ENCODE measurements around the gene GDF7. TPM values are rescaled to one million over a fixed set of nuclear protein-coding genes. Genes with fewer than 3 reads are reported as not detected.

Gene GDF7
- polyA plus RNA-seq, 1 donor (not counting 4 experiments of a cell fraction or from before 2014, with no cell fraction given) = not detected

DNA sequence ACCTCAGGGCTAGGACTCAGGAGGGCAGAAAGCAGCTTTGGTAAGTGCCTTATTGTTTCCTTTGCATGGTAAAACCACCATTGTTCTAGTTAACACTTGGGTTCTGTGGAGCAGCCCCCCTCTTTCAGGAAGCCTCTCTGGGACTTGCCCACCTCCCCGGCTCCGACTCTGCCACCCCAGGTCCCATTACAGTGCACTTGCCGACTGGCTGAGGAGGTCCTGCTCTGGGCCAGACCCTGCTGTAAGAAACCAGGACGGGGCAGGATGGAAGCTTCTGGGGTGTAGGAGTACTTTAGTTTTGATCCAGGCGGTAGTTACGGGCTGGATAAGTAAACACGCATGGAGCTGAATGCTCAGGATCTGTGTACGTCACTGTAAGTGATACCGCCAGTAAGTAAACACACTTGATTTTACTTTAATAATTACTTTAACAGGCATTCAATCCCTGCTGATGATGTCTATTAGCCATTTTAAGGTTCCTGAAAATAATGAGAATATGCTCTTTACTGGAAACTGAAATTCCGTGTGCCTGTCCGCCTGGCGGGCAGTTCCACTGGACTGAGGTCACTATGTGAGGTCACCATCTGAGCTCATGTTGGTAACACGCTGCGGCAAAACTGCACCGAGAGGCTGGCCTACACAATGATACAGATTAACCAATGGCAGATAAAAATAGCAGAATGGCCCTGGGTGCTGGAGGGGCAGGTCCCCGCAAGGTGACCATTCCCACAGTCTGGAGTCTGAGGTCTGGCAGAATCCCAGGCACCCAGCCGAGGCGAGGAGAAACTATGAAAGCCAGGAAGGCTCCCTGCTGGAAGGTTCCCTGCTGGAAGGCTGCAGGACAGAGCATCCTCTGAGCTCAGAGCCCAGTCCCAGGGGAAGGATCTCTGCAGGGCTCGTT is 41.2 kb upstream of the GDF7 start:
- peaks cover 5% of the 10 kb centered on the region for H3K4me1 ChIP-seq (ENCODE audit: control insufficient read depth, extremely low read depth, insufficient read depth, low read length)
- no peaks in the 10 kb centered on the region for H3K9me3 ChIP-seq (ENCODE audit: control insufficient read depth, low read depth, low read length)
- no peak overlapping the region for H3K4me3 ChIP-seq (ENCODE audit: control insufficient read depth in 2 of 3, extremely low read depth in 1 of 3, insufficient read depth in 2 of 3, low read depth in 1 of 3, low read length in 3 of 3)
- H3K27ac ChIP-seq (ENCODE audit: control insufficient read depth, insufficient read depth, low read length) = no peak overlapping the region
- H4K20me1 ChIP-seq (ENCODE audit: control insufficient read depth, extremely low read depth, insufficient read depth, low read length) = no peaks in the 10 kb centered on the region
- H3K9ac ChIP-seq (ENCODE audit: control insufficient read depth, extremely low read depth, insufficient read depth, low read length) = no peak overlapping the region
- no peak overlapping the region for H3K4me2 ChIP-seq (ENCODE audit: control insufficient read depth, extremely low read depth, insufficient read depth, low read depth, low read length)
- H3K27me3 ChIP-seq (ENCODE audit: control insufficient read depth, extremely low read depth, insufficient read depth, low read length) = no peaks in the 10 kb centered on the region
- H3K36me3 ChIP-seq (ENCODE audit: control insufficient read depth in 2 of 2, extremely low read depth in 1 of 2, insufficient read depth in 2 of 2, low read length in 2 of 2) = peaks cover 4 to 31% of the 10 kb centered on the region in 2 experiments
- no peaks in the 10 kb centered on the region for H3K9me1 ChIP-seq (ENCODE audit: control insufficient read depth, extremely low read depth, insufficient read depth, low read length)
- H2AFZ ChIP-seq (ENCODE audit: control insufficient read depth, low read length) = no peak overlapping the region
- DNase-seq (ENCODE audit: low read depth, low spot score) (no peak), FAIRE-seq (no peak)
- dilution Hi-C loops (cut with MboI; ENCODE audit: extremely low pct_ligation_motif_present, low sequenced_read_pairs) = no loop called here
- H3K79me2 ChIP-seq (ENCODE audit: control insufficient read depth, insufficient read depth, low read length) = no peaks in the 10 kb centered on the region
- no peak for TF ChIP-seq EZH2 (IDR thresholded peaks at IDR 0.05; ENCODE audit: low read length)
- TF ChIP-seq, protein P1, sequence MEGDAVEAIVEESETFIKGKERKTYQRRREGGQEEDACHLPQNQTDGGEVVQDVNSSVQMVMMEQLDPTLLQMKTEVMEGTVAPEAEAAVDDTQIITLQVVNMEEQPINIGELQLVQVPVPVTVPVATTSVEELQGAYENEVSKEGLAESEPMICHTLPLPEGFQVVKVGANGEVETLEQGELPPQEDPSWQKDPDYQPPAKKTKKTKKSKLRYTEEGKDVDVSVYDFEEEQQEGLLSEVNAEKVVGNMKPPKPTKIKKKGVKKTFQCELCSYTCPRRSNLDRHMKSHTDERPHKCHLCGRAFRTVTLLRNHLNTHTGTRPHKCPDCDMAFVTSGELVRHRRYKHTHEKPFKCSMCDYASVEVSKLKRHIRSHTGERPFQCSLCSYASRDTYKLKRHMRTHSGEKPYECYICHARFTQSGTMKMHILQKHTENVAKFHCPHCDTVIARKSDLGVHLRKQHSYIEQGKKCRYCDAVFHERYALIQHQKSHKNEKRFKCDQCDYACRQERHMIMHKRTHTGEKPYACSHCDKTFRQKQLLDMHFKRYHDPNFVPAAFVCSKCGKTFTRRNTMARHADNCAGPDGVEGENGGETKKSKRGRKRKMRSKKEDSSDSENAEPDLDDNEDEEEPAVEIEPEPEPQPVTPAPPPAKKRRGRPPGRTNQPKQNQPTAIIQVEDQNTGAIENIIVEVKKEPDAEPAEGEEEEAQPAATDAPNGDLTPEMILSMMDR (optimal IDR thresholded peaks at IDR 0.05 in 1 of 3, IDR thresholded peaks at IDR 0.05 in 1 of 3, conservative IDR thresholded peaks at IDR 0.05 in 1 of 3; ENCODE audit: extremely low read depth in 1 of 3, insufficient read depth in 2 of 3, low read length in 3 of 3) = no peak

DNA sequence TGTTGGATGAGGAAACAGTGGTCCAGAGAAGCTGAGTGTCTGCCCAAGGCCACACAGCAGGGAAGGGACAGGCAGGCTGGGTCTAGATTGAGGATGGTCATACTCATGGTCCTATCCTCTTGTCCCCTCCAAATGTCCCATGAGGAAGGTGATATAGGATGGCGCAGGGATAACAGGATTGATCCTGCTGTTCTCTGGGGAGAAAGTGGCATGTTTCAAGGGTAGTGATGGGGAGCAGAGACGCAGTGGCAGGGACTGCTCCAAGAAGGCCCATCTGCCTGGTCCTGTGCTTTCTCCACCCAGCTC is 40.6 kb upstream of the GDF7 start:
- Histone ChIP-seq H3K27ac (ENCODE audit: control insufficient read depth, insufficient read depth, low read length) (no peak overlapping the region), H3K79me2 (ENCODE audit: control insufficient read depth, insufficient read depth, low read length) (no peaks in the 10 kb centered on the region), H4K20me1 (ENCODE audit: control insufficient read depth, extremely low read depth, insufficient read depth, low read length) (no peaks in the 10 kb centered on the region), H3K9ac (ENCODE audit: control insufficient read depth, extremely low read depth, insufficient read depth, low read length) (no peak overlapping the region), H3K9me1 (ENCODE audit: control insufficient read depth, extremely low read depth, insufficient read depth, low read length) (no peaks in the 10 kb centered on the region), H3K4me1 (ENCODE audit: control insufficient read depth, extremely low read depth, insufficient read depth, low read length) (no peaks in the 10 kb centered on the region), H2AFZ (ENCODE audit: control insufficient read depth, low read length) (no peak overlapping the region), H3K9me3 (ENCODE audit: control insufficient read depth, low read depth, low read length) (no peaks in the 10 kb centered on the region), H3K4me2 (ENCODE audit: control insufficient read depth, extremely low read depth, insufficient read depth, low read depth, low read length) (no peak overlapping the region), H3K36me3 (ENCODE audit: control insufficient read depth in 2 of 2, extremely low read depth in 1 of 2, insufficient read depth in 2 of 2, low read length in 2 of 2) (peaks cover 2 to 32% of the 10 kb centered on the region in 2 experiments), H3K4me3 (ENCODE audit: control insufficient read depth in 2 of 3, extremely low read depth in 1 of 3, insufficient read depth in 2 of 3, low read depth in 1 of 3, low read length in 3 of 3) (no peak overlapping the region), H3K27me3 (ENCODE audit: control insufficient read depth, extremely low read depth, insufficient read depth, low read length) (no peaks in the 10 kb centered on the region)
- TF ChIP-seq, protein P1 (optimal IDR thresholded peaks at IDR 0.05 in 1 of 3, IDR thresholded peaks at IDR 0.05 in 1 of 3, conservative IDR thresholded peaks at IDR 0.05 in 1 of 3; ENCODE audit: extremely low read depth in 1 of 3, insufficient read depth in 2 of 3, low read length in 3 of 3) = no peak
- TF ChIP-seq EZH2 (IDR thresholded peaks at IDR 0.05; ENCODE audit: low read length) = no peak
- FAIRE-seq (no peak), DNase-seq (ENCODE audit: low read depth, low spot score) (no peak)
- dilution Hi-C loops (cut with MboI; ENCODE audit: extremely low pct_ligation_motif_present, low sequenced_read_pairs) = no loop called here
